GM18502 (cell line): ENCODE measurements around the gene GALNTL6.

Experiments used
- ATAC-seq: cut with Tn5 transposase; IDR thresholded peaks from one replicate; pipeline ENCODE4 v1.9.1; 2021; ENCODE audit warnings: mild to moderate bottlenecking; ENCODE audit not compliant: unreplicated experiment, poor library complexity

GALNTL6 gene

GRCh38 chr4:172099376-172099775 lies 286.2 kb downstream of the GALNTL6 start:
- ATAC-seq = no peak

GRCh38 chr4:172103456-172103855 lies 290.3 kb downstream of the GALNTL6 start:
- ATAC-seq = no peak

DNA sequence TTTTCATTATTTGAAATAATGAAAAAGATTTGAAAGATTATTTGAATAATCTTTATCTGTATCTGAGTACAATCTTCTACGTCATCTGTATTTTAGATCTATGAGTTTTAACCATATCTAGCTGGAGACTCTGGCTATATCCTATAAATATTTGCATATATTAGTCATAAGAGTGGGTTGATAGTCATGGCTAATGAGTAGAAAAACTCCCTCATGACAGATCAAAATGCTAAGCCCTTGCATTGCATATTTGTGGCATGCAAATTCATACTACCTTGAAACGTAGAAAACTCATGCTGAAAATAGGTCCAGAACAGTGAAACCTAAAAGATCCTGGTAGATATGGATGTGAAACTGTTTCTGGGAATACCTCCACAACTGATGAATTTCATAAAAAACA lies 291.3 kb downstream of the GALNTL6 start:
- ATAC-seq = peak; percentile 57

DNA sequence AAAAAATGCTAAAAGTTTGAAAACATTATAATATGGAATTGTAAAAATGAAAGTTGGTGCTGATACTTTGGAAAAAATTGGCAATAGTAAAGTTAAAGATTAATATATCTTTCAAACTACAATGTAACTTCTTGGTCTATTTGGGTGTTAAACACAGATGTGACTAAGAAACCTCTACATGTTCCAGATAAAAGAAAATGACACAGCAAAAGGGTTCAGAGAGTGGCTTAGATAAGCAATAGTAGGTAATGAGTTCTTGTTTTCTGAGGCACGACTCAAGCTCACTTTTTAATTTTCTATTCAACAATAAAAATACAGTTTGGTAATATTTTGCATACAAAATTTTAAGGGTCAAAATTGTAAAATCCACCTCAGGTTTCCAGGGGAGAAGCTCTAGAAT lies 292.7 kb downstream of the GALNTL6 start:
- no peak for ATAC-seq

GRCh38 chr4:172109466-172109865 lies 296.3 kb downstream of the GALNTL6 start:
- no peak for ATAC-seq

DNA sequence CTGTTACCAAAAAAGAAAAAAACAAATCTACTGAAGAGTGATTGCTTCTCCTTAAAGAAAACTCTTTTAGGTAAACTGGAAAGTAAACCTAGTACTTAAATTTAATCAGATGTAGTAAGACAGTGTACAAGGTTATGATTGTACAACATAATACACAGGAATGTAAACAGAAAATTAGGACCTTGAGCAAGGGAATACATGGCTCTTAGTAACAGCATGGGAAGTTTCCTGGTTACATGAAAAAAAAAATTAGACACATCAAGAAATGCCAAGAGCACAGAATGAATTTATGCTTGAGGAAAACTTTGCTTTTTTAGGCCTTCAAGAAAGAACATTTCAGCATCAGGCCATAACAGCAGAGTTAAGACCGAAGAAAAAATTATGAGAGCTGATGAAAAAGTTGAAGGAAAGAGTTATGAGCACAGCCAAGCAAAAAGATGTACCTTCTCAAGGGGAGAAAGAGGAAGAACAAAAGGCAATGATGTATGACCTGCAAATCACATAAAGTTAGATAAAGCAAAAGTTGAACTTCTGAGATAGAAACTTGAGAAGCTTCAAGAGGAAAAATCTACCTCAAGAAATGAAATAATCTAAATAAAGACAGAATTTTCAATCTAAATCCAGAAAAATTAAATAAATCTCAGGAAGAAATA lies 311.6 kb downstream of the GALNTL6 start:
- ATAC-seq = no peak

DNA sequence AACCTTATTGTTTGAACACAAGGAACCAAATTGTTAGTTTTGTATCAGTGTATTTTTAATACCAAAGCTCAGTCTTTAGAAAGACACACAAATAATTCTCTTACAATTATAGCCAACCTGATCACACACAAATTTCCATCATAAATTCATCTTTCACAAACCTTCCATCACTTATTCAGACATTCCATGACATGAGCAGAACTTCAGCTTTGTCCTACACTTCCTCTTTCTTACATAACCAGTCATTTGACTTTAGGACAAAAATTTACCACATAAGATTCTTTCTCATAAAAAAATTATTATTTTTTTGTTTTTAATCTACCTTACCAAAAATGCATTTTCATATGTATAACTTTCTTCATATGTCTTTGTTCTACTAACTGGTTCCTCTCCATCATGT lies 312.2 kb downstream of the GALNTL6 start:
- no peak for ATAC-seq

- ATAC-seq = no peak
Observed at GRCh38 chr4:172127168-172127567, 314.0 kb downstream of the GALNTL6 start.

- no peak for ATAC-seq
Observed at GRCh38 chr4:172129593-172129992, 316.4 kb downstream of the GALNTL6 start.

- ATAC-seq = no peak
Observed at GRCh38 chr4:172134521-172134920, 321.3 kb downstream of the GALNTL6 start.

DNA sequence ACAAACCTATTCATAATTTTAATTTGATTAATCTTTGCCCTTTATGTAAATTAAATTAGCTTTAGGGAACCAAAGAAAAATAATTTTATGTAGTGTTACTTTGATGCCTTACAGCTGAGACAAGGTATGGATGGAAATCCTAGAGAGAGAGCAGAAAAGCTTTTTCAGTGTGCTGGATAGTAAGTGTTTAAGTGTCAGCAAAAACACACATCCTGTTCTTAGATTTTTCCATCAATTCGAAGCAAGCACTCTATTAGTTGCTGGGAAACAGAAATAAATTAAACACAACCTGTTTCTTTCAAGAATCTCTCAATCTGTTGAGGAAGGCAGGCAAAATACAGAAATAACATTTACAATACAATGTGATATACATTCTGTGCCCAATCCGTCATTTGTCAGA lies 327.8 kb downstream of the GALNTL6 start:
- no peak for ATAC-seq

- ATAC-seq = no peak
Observed at GRCh38 chr4:172142281-172142741, 329.1 kb downstream of the GALNTL6 start.

DNA sequence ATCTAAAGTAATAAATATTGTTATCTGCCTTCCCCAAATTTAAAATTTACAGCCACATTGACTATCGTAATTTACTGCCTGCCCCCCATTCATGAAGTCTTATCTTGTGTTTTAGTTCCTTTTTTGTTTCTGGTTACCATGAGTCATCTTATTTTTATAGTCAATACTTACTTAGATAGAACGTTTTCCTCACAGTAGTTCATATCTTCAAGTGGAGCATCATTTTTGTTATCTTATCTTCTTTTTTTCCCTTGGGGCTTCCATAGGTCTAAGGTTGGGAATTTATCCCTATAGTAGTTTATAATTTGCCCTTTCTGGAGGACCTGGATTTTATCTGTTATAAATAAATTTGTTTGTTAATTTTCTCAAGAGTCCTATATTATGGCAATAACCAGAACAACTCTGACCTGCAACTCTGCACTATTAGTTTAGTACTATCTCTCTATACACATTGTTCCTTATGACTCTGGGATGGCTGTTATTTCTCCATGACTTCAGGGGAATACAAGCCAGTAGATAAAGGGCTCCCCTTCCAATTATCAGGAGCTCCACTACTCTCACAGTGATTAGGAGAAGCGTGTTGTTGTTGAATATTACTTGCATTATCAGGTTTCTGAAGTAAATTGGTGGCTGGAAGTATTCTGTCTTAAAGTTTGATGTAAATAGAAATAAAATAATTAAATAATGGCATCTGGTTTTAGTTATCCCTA lies 330.6 kb downstream of the GALNTL6 start:
- no peak for ATAC-seq

DNA sequence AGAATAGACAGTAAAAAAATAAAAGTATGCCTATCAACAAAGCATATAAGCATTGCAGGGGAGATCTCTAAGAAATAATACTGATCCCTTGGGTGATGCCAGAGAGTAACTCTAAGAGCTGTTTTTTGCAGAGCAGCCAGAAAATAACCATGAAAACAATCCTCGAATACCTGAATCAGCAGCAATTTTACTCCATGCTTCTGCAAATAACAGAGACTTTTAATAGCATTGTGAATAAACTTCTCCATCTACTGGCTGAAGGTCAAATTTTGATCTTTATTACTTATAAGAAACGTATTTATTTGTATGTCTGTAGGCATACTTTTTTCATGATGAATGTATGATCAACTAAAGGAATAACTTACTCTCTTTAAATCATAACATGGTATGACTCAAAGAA lies 334.5 kb downstream of the GALNTL6 start:
- no peak for ATAC-seq

GRCh38 chr4:172149329-172149728 lies 336.1 kb downstream of the GALNTL6 start:
- no peak for ATAC-seq

DNA sequence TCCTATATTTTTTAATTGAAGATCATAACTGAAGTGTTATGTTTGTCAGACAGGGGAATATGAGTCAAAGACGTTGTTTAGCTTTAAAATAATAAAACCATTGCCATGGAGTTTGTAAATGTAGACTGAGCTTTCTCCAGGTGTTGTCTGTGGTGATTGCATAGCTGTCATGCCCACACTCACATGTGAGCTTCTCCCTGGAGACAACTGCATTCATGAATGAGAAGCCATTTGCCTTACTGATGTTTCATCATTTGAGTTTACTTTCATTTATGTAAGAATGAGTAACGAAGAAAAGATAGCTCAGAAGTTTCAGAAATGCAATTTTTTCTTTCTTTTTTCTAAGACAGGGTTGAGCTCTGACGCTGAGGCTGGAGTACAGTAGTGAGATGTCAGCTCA lies 339.1 kb downstream of the GALNTL6 start:
- no peak for ATAC-seq

- no peak for ATAC-seq
Observed at GRCh38 chr4:172153719-172154118, 340.5 kb downstream of the GALNTL6 start.

DNA sequence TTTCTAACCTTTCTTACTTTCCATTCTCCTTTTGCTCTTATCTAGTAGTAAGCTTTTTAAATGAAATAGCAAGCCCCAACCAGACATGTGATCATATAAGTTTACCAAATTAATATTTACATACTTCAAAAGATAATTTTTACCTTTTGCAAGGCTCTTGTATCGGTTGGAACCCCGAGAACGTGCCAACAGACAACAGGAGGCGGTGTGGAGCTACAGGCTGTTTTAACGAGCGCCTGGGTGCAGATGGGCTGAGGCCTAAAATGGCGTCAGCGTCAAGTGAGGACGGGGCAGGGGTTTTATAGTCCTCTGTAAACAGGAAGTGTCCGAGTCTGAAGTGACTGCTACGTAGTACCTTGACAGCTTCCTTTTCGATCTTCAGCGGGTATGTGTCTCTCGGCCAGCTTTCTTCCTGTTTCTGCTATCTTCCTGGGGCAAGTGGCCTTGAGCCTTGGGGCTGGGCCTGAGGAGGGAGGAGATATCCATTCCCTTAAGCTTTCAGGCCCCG lies 342.7 kb downstream of the GALNTL6 start:
- ATAC-seq = no peak

DNA sequence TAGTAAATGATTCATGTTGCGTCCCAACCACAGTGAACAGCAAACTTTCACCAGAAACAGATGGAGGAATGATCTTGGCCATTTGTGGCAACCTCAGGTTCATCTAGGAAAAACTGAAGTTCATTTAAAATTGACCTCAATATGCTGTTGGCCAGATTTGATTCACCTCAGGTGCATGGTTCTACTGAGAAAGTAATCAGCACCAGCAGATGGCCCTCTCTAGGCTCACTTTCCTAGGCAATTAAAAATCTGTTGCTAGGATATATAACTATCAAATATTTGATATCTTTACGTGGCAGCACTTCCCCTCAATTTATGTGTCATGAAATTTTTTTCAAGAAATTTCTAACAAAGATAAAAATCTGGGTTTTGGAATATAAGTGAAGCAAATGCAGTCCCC lies 344.7 kb downstream of the GALNTL6 start:
- no peak for ATAC-seq

- ATAC-seq = no peak
Observed at GRCh38 chr4:172163215-172163614, 350.0 kb downstream of the GALNTL6 start.

DNA sequence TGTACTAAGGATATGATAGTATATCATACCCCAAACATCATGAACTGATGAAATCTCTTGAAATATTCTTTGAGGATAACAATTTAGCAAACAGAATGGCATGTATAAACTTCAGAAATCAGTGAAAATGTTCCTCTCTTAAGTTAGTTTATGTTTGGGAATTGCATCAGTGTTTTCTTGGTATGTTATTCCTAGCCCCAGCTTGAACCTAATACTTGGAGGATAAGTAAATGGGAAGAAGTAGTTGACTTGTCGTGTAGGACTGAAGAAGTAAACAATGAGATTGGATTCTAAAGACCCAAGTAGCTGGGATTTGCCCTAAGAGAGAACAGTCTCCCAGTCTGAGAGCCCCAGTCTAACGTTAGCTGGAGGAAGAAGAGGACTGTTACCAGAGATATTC lies 355.7 kb downstream of the GALNTL6 start:
- no peak for ATAC-seq

- ATAC-seq = no peak
Observed at GRCh38 chr4:172169871-172170270, 356.7 kb downstream of the GALNTL6 start.
